SK-N-SH (cell line): ENCODE data around the gene HYAL1. TPM values are rescaled to one million over a fixed set of nuclear protein-coding genes. Genes with fewer than 3 reads are reported as not detected.
A peak's percentile ranks its signal among the peaks of the same experiment; 100 is the strongest.

ENCODE experiments used
- CTCF ChIA-PET: fragments of 300-600, 350-600 bp; formaldehyde crosslinking; extraction: SDS; loops from one replicate; lab custom pipeline; 2021; lab: Yijun Ruan, JAX
- POLR2A ChIA-PET: fragments of 350-600 bp; sonication (Branson Sonifier 250); formaldehyde crosslinking; extraction: SDS; loops from one replicate; lab custom pipeline; 2020; ENCODE audit warnings: antibody characterized with exemption, inconsistent platforms; lab: Yijun Ruan, JAX
- DNase-seq: peaks from one replicate; pipeline ENCODE4 v3.0.0; 2012
- H2AFZ ChIP-seq: fragments of 200-600 bp; sonication (generic); 2 replicates; pipeline ENCODE4 v1.8.1; 2016; ENCODE audit warnings: antibody characterized with exemption, mild to moderate bottlenecking, low read depth
- H3F3A ChIP-seq: fragments of 200-600 bp; sonication (generic); replicated peaks from 2 replicates; pipeline ENCODE3; 2016; ENCODE audit warnings: antibody characterized with exemption, mild to moderate bottlenecking; ENCODE audit not compliant: insufficient read depth
- H3K27ac ChIP-seq, 2 experiments: fragments of 200-500 bp in 1 of 2; fragments of 200-600 bp in 1 of 2; sonication (Bioruptor generic) in 1 of 2; sonication (generic), shearing (Covaris generic) in 1 of 2; 2 replicates each; pipeline versions ENCODE4 v1.5.1 to v1.6.1; 2014 to 2016; ENCODE audit warnings: low read depth in 2 of 2, inconsistent platforms in 1 of 2, low read length in 1 of 2, mild to moderate bottlenecking in 1 of 2, mixed read lengths in 1 of 2
- H3K27me3 ChIP-seq: fragments of 200-600 bp; sonication (generic), shearing (Covaris generic); 2 replicates; pipeline ENCODE4 v1.6.1; 2016; ENCODE audit warnings: mixed run types; ENCODE audit not compliant: insufficient read depth
- H3K36me3 ChIP-seq, 2 experiments: fragments of 200-500 bp in 1 of 2; fragments of 200-600 bp in 1 of 2; sonication (Bioruptor generic) in 1 of 2; sonication (generic) in 1 of 2; replicated peaks in 1 of 2; 2 replicates each; pipeline versions ENCODE3 to v1.5.1; 2014 to 2016; ENCODE audit warnings: low read length in 1 of 2, mild to moderate bottlenecking in 1 of 2; ENCODE audit not compliant: insufficient read depth in 2 of 2, control insufficient read depth in 1 of 2
- H3K4me1 ChIP-seq, 2 experiments: fragments of 200-500 bp in 1 of 2; fragments of 200-600 bp in 1 of 2; sonication (Bioruptor generic) in 1 of 2; sonication (generic), shearing (Covaris generic) in 1 of 2; 2 replicates each; pipeline versions ENCODE4 v1.5.1 to v1.6.1; 2014 to 2016; ENCODE audit warnings: low read depth in 1 of 2, low read length in 1 of 2, mixed run types in 1 of 2; ENCODE audit not compliant: insufficient read depth in 2 of 2, control insufficient read depth in 1 of 2
- H3K4me2 ChIP-seq: fragments of 200-600 bp; sonication (generic), shearing (Covaris generic); 2 replicates; pipeline ENCODE4 v1.6.1; 2017; ENCODE audit warnings: mixed run types
- H3K4me3 ChIP-seq, 2 experiments: fragments of 200-500 bp in 1 of 2; fragments of 200-600 bp in 1 of 2; sonication (Bioruptor generic) in 1 of 2; sonication (generic), shearing (Covaris generic) in 1 of 2; 2 replicates each; pipeline versions ENCODE4 v1.5.1 to v1.8.1; 2014 to 2016; ENCODE audit warnings: low read depth in 2 of 2, inconsistent platforms in 1 of 2, low read length in 1 of 2, mild to moderate bottlenecking in 1 of 2, mixed read lengths in 1 of 2, moderate library complexity in 1 of 2
- H3K79me2 ChIP-seq: fragments of 200-600 bp; sonication (generic); 2 replicates; pipeline ENCODE4 v1.8.1; 2017; ENCODE audit warnings: mild to moderate bottlenecking; ENCODE audit not compliant: insufficient read depth
- H3K9ac ChIP-seq: fragments of 200-600 bp; sonication (generic); 2 replicates; pipeline ENCODE4 v1.6.1; 2017; ENCODE audit warnings: mixed run types
- H3K9me2 ChIP-seq: fragments of 200-600 bp; sonication (generic); 2 replicates; pipeline ENCODE4 v1.6.1; 2017; ENCODE audit warnings: mixed run types
- H3K9me3 ChIP-seq: fragments of 200-600 bp; sonication (generic); 2 replicates; pipeline ENCODE4 v1.6.1; 2017; ENCODE audit warnings: mixed run types, mild to moderate bottlenecking, moderate library complexity
- H4K20me1 ChIP-seq: fragments of 200-600 bp; sonication (generic); 2 replicates; pipeline ENCODE4 v1.6.1; 2017; ENCODE audit warnings: mild to moderate bottlenecking, mixed run types; ENCODE audit not compliant: insufficient read depth
- CHD2 ChIP-seq: fragments of 150-350 bp; IDR thresholded peaks from 2 replicates; pipeline ENCODE4 v1.6.1; 2018; ENCODE audit warnings: low read length; ENCODE audit not compliant: partially characterized antibody
- FOSL2 ChIP-seq: IDR thresholded peaks from 2 replicates; pipeline ENCODE4 v1.4.0; 2012; ENCODE audit warnings: low read depth, mild to moderate bottlenecking, moderate library complexity, borderline replicate concordance
- FOXJ3 ChIP-seq: sonication (generic); formaldehyde crosslinking; IDR thresholded peaks from 2 replicates; pipeline ENCODE4 v1.5.1; 2020; ENCODE audit warnings: mild to moderate bottlenecking, missing genetic modification reagents
- MEF2A ChIP-seq: IDR thresholded peaks from 2 replicates; pipeline ENCODE4 v1.4.0; 2012; ENCODE audit warnings: low read depth, borderline replicate concordance
- MXI1 ChIP-seq: IDR thresholded peaks from 2 replicates; pipeline ENCODE4 v1.6.1; 2012; ENCODE audit warnings: mild to moderate bottlenecking, low read depth, low read length, improper control_type of control experiment
- NRF1 ChIP-seq: IDR thresholded peaks from 2 replicates; pipeline ENCODE4 v1.6.1; 2012; ENCODE audit warnings: low read depth, mild to moderate bottlenecking, low read length
- POLR2AphosphoS5 ChIP-seq: IDR thresholded peaks from 2 replicates; pipeline ENCODE4 v1.6.1; 2012; ENCODE audit warnings: low read depth, low read length
- RAD21 ChIP-seq: IDR thresholded peaks from 2 replicates; pipeline ENCODE4 v1.6.1; 2012; ENCODE audit warnings: mild to moderate bottlenecking, low read length
- RFX5 ChIP-seq: IDR thresholded peaks from 2 replicates; pipeline ENCODE4 v1.6.1; 2012; ENCODE audit warnings: mild to moderate bottlenecking, improper control_type of control experiment, low read length
- TCF12 ChIP-seq: IDR thresholded peaks from 2 replicates; pipeline ENCODE4 v1.4.0; 2012
- TEAD4 ChIP-seq: IDR thresholded peaks from 2 replicates; pipeline ENCODE4 v1.4.0; 2012; ENCODE audit warnings: mild to moderate bottlenecking, borderline replicate concordance; ENCODE audit not compliant: insufficient read depth
- YY1 ChIP-seq: IDR thresholded peaks from 2 replicates; pipeline ENCODE4 v1.4.0; 2012; ENCODE audit warnings: low read depth, mild to moderate bottlenecking
- WGBS: methylation state at CpG from one replicate; pipeline ENCODE4 v1.1.6; 2017; ENCODE audit warnings: low lambda C conversion rate; 5-methylcytosine and 5-hydroxymethylcytosine counted together
- polyA plus RNA-seq, 3 experiments: library from polyadenylated mRNA; depleted of rRNA; stranded (reverse); fragments of >200 nt; gene quantifications; 2 replicates each; pipeline ENCODE4 v1.2.3, GENCODE V29; 2012
- TF ChIP-seq, protein P1 (sequence below): fragments of 200-600 bp; sonication (generic); IDR thresholded peaks from 2 replicates; pipeline ENCODE4 v1.6.1; 2017; ENCODE audit warnings: antibody characterized with exemption, mild to moderate bottlenecking, moderate library complexity
- TF ChIP-seq, protein P2 (sequence below): IDR thresholded peaks from 2 replicates; pipeline ENCODE4; 2012
- TF ChIP-seq, protein P3 (sequence below): IDR thresholded peaks from 2 replicates; pipeline ENCODE4 v1.6.1; 2012; ENCODE audit warnings: mild to moderate bottlenecking, low read depth, low read length, moderate library complexity

HYAL1 gene
- polyA plus RNA-seq, 1 of the 3 experiments (the other 2 are of a cell fraction), result 0.30 TPM

DNA sequence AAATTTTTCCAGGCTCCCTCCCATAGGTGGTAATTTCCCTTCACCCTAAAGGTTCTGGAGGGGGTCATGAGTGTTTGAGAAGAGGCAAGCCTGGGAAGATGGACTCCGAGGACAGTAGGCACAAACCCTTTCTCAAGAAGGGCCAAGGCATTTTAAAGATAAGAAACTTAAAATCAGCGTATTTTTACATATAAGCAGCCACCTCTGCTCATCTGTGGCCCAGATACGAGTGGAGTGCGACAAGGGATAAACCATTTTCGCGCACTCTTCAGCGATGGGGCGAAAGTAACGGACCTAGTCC, 36.7 kb upstream of the HYAL1 start:
- Histone ChIP-seq H2AFZ (no peak overlapping the region), H3K79me2 (peaks cover 29% of the 10 kb centered on the region), H3K9ac (no peak overlapping the region), H3K27ac (no peak overlapping the region), H3K4me3 (no peak overlapping the region), H3K27me3 (no peaks in the 10 kb centered on the region), H3K9me2 (no peaks in the 10 kb centered on the region), H4K20me1 (no peaks in the 10 kb centered on the region), H3K4me1 (peaks cover 5 to 22% of the 10 kb centered on the region in 2 experiments), H3K9me3 (no peaks in the 10 kb centered on the region), H3F3A (no peaks in the 10 kb centered on the region), H3K36me3 (no peaks in the 10 kb centered on the region), H3K4me2 (no peak overlapping the region)
- CTCF ChIA-PET, result interaction anchor here (0.9 to 6.8 kb wide), 3 partner anchors 9 to 89 kb away, joined by 3 to 40 read pairs (median 3); partner anchors contain the start of genes CYB561D2 and NPRL2
- no peak for TF ChIP-seq CHD2
- no peak for TF ChIP-seq POLR2AphosphoS5
- TF ChIP-seq FOXJ3 (CRISPR knock-in tag), result no peak
- 94% methylated on average over 9 of the region's 9 CpGs for WGBS
- DNase-seq, result no peak
- POLR2A ChIA-PET, result no interaction called here

DNA sequence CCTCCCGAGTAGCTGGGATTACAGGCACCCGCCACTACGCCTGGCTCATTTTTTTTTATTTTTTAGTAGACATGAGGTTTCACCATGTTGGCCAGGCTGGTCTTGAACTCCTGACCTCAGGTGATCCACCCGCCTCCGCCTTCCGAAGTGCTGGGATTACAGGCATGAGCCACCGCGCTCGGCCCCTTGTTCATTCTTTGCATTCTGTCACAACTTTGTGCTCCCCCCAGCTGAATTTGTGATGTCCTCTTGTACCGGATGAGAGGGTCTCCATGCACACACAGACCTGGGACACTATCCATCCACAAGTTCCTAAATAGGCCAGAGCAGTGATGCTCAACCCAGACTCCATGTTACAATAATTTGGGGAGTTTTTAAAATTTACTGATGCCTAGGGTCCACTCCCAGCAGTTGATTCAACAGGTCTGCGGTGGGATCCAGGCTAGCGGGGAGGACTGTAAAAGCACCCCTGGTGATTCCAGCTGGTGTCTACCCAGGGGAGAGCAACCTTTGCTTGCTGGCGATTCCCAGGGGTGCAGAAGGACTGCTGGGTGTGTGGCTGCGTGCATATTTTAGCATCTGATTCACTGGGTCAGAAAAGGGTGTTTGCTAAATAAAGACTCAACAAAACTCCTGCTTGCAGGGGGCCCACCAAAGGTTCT, 36.2 kb upstream of the HYAL1 start:
- H2AFZ ChIP-seq, result no peak overlapping the region
- H3K79me2 ChIP-seq, result peaks cover 34% of the 10 kb centered on the region
- no peak overlapping the region for H3K4me3 ChIP-seq
- WGBS, result 95% methylated on average over 11 of the region's 14 CpGs
- H3F3A ChIP-seq, result no peaks in the 10 kb centered on the region
- no peak overlapping the region for H3K9ac ChIP-seq
- CTCF ChIA-PET, result interaction anchor here (0.9 to 6.8 kb wide), 3 partner anchors 9 to 212 kb away, joined by 3 to 40 read pairs (median 3); partner anchors contain the start of genes CYB561D2 and NPRL2
- H4K20me1 ChIP-seq, result peaks cover 3% of the 10 kb centered on the region; the same call in 1 of the 2 replicates
- TF ChIP-seq FOSL2, result no peak
- H3K36me3 ChIP-seq, result no peaks in the 10 kb centered on the region
- no peak for DNase-seq
- H3K27me3 ChIP-seq, result no peaks in the 10 kb centered on the region
- POLR2A ChIA-PET, result interaction anchor here (3.6 kb wide), 1 partner anchor 12 kb away, joined by 38 read pairs; the partner anchor contains the start of gene TUSC2
- H3K9me3 ChIP-seq, result no peaks in the 10 kb centered on the region
- no peak overlapping the region for H3K27ac ChIP-seq
- H3K4me1 ChIP-seq, result peaks cover 10 to 24% of the 10 kb centered on the region in 2 experiments
- H3K9me2 ChIP-seq, result no peaks in the 10 kb centered on the region
- no peak overlapping the region for H3K4me2 ChIP-seq

DNA sequence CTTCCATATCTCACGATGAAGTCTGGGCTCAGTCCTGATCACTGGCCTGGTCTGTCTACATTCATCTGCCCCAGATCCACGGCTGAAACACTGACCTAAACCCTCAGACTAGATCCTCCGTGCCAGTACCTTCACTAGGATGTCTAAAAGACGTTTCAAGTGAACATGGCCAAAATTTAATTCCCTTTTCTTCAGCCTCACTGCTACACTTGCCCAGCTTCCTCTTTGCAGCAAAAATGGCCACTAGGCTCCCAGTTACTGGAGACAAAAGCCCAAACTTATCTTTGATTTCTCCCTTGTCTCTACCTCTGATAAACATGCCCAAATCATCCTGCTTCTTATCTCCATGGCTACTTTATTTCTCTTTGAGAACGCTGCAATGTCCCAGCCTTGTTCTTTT, 35.6 kb upstream of the HYAL1 start:
- no peaks in the 10 kb centered on the region for H3K9me3 ChIP-seq
- DNase-seq, result no peak
- CTCF ChIA-PET, result interaction anchor here (1.0 to 6.8 kb wide), 5 partner anchors 10 to 213 kb away, joined by 3 to 40 read pairs (median 4); partner anchors contain the start of genes CYB561D2 and NPRL2
- no peaks in the 10 kb centered on the region for H3K36me3 ChIP-seq
- POLR2A ChIA-PET, result interaction anchor here (2.2 to 3.6 kb wide), 2 partner anchors 11 to 40 kb away, joined by 6 to 38 read pairs; partner anchors contain the start of genes HYAL3, NAA80 and TUSC2
- H2AFZ ChIP-seq, result no peak overlapping the region
- H3K4me2 ChIP-seq, result no peak overlapping the region
- H3K9ac ChIP-seq, result no peak overlapping the region
- H3K27me3 ChIP-seq, result no peaks in the 10 kb centered on the region
- WGBS, result 94% methylated on average over 5 of the region's 5 CpGs
- peaks cover 10 to 30% of the 10 kb centered on the region in 2 experiments for H3K4me1 ChIP-seq
- H3F3A ChIP-seq, result peaks cover 3% of the 10 kb centered on the region
- H3K79me2 ChIP-seq, result peaks cover 41% of the 10 kb centered on the region
- H4K20me1 ChIP-seq, result peaks cover 10% of the 10 kb centered on the region; the same call in 1 of the 2 replicates
- H3K4me3 ChIP-seq, result no peak overlapping the region
- H3K27ac ChIP-seq, result peak overlapping the region in 1 of 2 experiments; percentile 98; a peak in 2 of 4 replicates
- no peaks in the 10 kb centered on the region for H3K9me2 ChIP-seq
- TF ChIP-seq NRF1 (no peak), RFX5 (no peak), FOSL2 (no peak), YY1 (no peak), MEF2A (no peak), MXI1 (no peak), TEAD4 (no peak), TCF12 (no peak), FOXJ3 (CRISPR knock-in tag) (no peak), RAD21 (no peak)
- TF ChIP-seq, protein P1, sequence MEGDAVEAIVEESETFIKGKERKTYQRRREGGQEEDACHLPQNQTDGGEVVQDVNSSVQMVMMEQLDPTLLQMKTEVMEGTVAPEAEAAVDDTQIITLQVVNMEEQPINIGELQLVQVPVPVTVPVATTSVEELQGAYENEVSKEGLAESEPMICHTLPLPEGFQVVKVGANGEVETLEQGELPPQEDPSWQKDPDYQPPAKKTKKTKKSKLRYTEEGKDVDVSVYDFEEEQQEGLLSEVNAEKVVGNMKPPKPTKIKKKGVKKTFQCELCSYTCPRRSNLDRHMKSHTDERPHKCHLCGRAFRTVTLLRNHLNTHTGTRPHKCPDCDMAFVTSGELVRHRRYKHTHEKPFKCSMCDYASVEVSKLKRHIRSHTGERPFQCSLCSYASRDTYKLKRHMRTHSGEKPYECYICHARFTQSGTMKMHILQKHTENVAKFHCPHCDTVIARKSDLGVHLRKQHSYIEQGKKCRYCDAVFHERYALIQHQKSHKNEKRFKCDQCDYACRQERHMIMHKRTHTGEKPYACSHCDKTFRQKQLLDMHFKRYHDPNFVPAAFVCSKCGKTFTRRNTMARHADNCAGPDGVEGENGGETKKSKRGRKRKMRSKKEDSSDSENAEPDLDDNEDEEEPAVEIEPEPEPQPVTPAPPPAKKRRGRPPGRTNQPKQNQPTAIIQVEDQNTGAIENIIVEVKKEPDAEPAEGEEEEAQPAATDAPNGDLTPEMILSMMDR, result no peak
- TF ChIP-seq, protein P2, sequence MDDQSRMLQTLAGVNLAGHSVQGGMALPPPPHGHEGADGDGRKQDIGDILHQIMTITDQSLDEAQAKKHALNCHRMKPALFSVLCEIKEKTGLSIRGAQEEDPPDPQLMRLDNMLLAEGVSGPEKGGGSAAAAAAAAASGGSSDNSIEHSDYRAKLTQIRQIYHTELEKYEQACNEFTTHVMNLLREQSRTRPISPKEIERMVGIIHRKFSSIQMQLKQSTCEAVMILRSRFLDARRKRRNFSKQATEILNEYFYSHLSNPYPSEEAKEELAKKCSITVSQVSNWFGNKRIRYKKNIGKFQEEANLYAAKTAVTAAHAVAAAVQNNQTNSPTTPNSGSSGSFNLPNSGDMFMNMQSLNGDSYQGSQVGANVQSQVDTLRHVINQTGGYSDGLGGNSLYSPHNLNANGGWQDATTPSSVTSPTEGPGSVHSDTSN, result no peak
- TF ChIP-seq, protein P3, sequence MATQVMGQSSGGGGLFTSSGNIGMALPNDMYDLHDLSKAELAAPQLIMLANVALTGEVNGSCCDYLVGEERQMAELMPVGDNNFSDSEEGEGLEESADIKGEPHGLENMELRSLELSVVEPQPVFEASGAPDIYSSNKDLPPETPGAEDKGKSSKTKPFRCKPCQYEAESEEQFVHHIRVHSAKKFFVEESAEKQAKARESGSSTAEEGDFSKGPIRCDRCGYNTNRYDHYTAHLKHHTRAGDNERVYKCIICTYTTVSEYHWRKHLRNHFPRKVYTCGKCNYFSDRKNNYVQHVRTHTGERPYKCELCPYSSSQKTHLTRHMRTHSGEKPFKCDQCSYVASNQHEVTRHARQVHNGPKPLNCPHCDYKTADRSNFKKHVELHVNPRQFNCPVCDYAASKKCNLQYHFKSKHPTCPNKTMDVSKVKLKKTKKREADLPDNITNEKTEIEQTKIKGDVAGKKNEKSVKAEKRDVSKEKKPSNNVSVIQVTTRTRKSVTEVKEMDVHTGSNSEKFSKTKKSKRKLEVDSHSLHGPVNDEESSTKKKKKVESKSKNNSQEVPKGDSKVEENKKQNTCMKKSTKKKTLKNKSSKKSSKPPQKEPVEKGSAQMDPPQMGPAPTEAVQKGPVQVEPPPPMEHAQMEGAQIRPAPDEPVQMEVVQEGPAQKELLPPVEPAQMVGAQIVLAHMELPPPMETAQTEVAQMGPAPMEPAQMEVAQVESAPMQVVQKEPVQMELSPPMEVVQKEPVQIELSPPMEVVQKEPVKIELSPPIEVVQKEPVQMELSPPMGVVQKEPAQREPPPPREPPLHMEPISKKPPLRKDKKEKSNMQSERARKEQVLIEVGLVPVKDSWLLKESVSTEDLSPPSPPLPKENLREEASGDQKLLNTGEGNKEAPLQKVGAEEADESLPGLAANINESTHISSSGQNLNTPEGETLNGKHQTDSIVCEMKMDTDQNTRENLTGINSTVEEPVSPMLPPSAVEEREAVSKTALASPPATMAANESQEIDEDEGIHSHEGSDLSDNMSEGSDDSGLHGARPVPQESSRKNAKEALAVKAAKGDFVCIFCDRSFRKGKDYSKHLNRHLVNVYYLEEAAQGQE, result no peak
